Measurements from ENCODE around the gene MS4A15. TPM values are rescaled to one million over a fixed set of nuclear protein-coding genes. Genes with fewer than 3 reads are reported as not detected.

MS4A15 gene
- total and polyA plus RNA-seq, 9 of the 15 experiments (the other 6 are each of a cell fraction or from before 2014, with no cell fraction given): not detected

GRCh38 chr11:60711276-60711675 is 45.4 kb upstream of the MS4A15 start:
- peaks cover 10 to 18% of the 10 kb centered on the region in 2 experiments for H3K27me3 ChIP-seq (ENCODE audit: control insufficient read depth in 2 of 2, insufficient read depth in 2 of 2, low read length in 2 of 2)
- no peaks in the 10 kb centered on the region for H3K9me1 ChIP-seq (ENCODE audit: control insufficient read depth, insufficient read depth, low read length)
- no peak overlapping the region for H3K4me3 ChIP-seq
- H3K27ac ChIP-seq (ENCODE audit: extremely low read depth, low read depth, low read length): no peak overlapping the region
- BruUV-seq (replicated peaks): no TSS peak
- POLR2A ChIA-PET: no interaction called here
- intact Hi-C loops (cut with micrococcal nuclease): no loop called here
- CTCF ChIA-PET (ENCODE audit: low intra/inter-chr PET ratio): no interaction called here
- in situ Hi-C loops (cut with MboI): no loop called here
- no peaks in the 10 kb centered on the region for H3K79me2 ChIP-seq (ENCODE audit: control insufficient read depth, insufficient read depth, low read length)
- no peaks in the 10 kb centered on the region for H4K20me1 ChIP-seq (replicated peaks; ENCODE audit: control insufficient read depth, insufficient read depth, low read length)
- ATAC-seq (no peak), DNase-seq (ENCODE audit: extremely low read depth in 1 of 4, low spot score in 3 of 4) (no peak), FAIRE-seq (no peak)
- WGBS (ENCODE audit: insufficient coverage, low coverage, missing lambda C conversion rate): 0% methylated on average over 4 of the region's 4 CpGs
- H3K9ac ChIP-seq (ENCODE audit: insufficient read depth in 1 of 2, low read depth in 2 of 2, low read length in 2 of 2): no peak overlapping the region
- H3K9me3 ChIP-seq (replicated peaks; ENCODE audit: control insufficient read depth, insufficient read depth, low read depth, low read length): no peaks in the 10 kb centered on the region
- no peak overlapping the region for H3K4me2 ChIP-seq (ENCODE audit: insufficient read depth, low read length)
- H2AFZ ChIP-seq (ENCODE audit: low read depth, low read length): no peak overlapping the region
- no peaks in the 10 kb centered on the region for H3K36me3 ChIP-seq (ENCODE audit: control insufficient read depth, insufficient read depth, low read length)
- H3K4me1 ChIP-seq (replicated peaks in 1 of 2; ENCODE audit: control insufficient read depth in 2 of 2, insufficient read depth in 2 of 2, low read length in 2 of 2): no peaks in the 10 kb centered on the region
- TF ChIP-seq MEIS2 (IDR thresholded peaks at IDR 0.05; ENCODE audit: partially characterized antibody): no peak
- no peak for TF ChIP-seq MAZ (CRISPR knock-in tag; conservative IDR thresholded peaks at IDR 0.05 in 1 of 2, IDR thresholded peaks at IDR 0.05 in 1 of 2)
- TF ChIP-seq NELFE (IDR thresholded peaks at IDR 0.05; ENCODE audit: insufficient read depth, insufficient read length): no peak
- no peak for TF ChIP-seq KDM4B (IDR thresholded peaks at IDR 0.05; ENCODE audit: borderline replicate concordance in 2 of 2, low read depth in 1 of 2)
- no peak for TF ChIP-seq BRD4 (IDR thresholded peaks at IDR 0.05)
- TF ChIP-seq NUFIP1 (IDR thresholded peaks at IDR 0.05; ENCODE audit: partially characterized antibody): no peak
- no peak for TF ChIP-seq TFE3 (CRISPR knock-in tag; IDR thresholded peaks at IDR 0.05)
- TF ChIP-seq ZNF174 (CRISPR knock-in tag; IDR thresholded peaks at IDR 0.05): no peak
- no peak for TF ChIP-seq NR1H2 (CRISPR knock-in tag; IDR thresholded peaks at IDR 0.05)
- no peak for TF ChIP-seq MCM3 (IDR thresholded peaks at IDR 0.05)
- TF ChIP-seq KAT7 (CRISPR knock-in tag; IDR thresholded peaks at IDR 0.05; ENCODE audit: borderline replicate concordance): no peak
- TF ChIP-seq THAP12 (CRISPR knock-in tag; IDR thresholded peaks at IDR 0.05): no peak
- no peak for TF ChIP-seq SMC3 (conservative IDR thresholded peaks at IDR 0.05; ENCODE audit: insufficient read depth, low read depth, low read length)
- TF ChIP-seq HNRNPK (IDR thresholded peaks at IDR 0.05; ENCODE audit: low read depth, low read length, poor library complexity, severe bottlenecking): no peak
- TF ChIP-seq, protein P1, sequence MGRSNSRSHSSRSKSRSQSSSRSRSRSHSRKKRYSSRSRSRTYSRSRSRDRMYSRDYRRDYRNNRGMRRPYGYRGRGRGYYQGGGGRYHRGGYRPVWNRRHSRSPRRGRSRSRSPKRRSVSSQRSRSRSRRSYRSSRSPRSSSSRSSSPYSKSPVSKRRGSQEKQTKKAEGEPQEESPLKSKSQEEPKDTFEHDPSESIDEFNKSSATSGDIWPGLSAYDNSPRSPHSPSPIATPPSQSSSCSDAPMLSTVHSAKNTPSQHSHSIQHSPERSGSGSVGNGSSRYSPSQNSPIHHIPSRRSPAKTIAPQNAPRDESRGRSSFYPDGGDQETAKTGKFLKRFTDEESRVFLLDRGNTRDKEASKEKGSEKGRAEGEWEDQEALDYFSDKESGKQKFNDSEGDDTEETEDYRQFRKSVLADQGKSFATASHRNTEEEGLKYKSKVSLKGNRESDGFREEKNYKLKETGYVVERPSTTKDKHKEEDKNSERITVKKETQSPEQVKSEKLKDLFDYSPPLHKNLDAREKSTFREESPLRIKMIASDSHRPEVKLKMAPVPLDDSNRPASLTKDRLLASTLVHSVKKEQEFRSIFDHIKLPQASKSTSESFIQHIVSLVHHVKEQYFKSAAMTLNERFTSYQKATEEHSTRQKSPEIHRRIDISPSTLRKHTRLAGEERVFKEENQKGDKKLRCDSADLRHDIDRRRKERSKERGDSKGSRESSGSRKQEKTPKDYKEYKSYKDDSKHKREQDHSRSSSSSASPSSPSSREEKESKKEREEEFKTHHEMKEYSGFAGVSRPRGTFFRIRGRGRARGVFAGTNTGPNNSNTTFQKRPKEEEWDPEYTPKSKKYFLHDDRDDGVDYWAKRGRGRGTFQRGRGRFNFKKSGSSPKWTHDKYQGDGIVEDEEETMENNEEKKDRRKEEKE (IDR thresholded peaks at IDR 0.05; ENCODE audit: borderline replicate concordance in 1 of 2, control insufficient read depth in 1 of 2, low read depth in 2 of 2, low read length in 1 of 2): no peak
- no peak for TF ChIP-seq JUND (IDR thresholded peaks at IDR 0.05; ENCODE audit: borderline replicate concordance, low read depth, low read length)
- TF ChIP-seq JUND (tag; IDR thresholded peaks at IDR 0.05; ENCODE audit: borderline replicate concordance, low read depth, low read length): no peak

Measured in K562 (cell line).